Bronchial epithelial cell (primary cell): ENCODE results near the gene RUNX2. TPM values are rescaled to one million over a fixed set of nuclear protein-coding genes. Genes with fewer than 3 reads are reported as not detected.

Experiments used
- DNase-seq: peaks from one replicate; pipeline ENCODE4 v3.0.0-alpha.2; 2010; ENCODE audit warnings: low read depth
- FAIRE-seq: peaks from 2 replicates; lab custom pipeline; 2011; peaks lifted over from hg19 to GRCh38; lab: Jason Lieb, UNC
- H3K27me3 ChIP-seq: 2 replicates; pipeline ENCODE4 v1.5.1; 2011; ENCODE audit warnings: low read length; ENCODE audit not compliant: control insufficient read depth, insufficient read depth
- H3K36me3 ChIP-seq: 2 replicates; pipeline ENCODE4 v1.5.1; 2011; ENCODE audit warnings: low read length; ENCODE audit not compliant: control insufficient read depth, insufficient read depth
- H3K4me3 ChIP-seq: 2 replicates; pipeline ENCODE4 v1.5.1; 2011; ENCODE audit warnings: mild to moderate bottlenecking, low read depth, low read length, control low read depth
- CTCF ChIP-seq: IDR thresholded peaks from 2 replicates; pipeline ENCODE4 v1.5.1; 2011; ENCODE audit warnings: mild to moderate bottlenecking, moderate library complexity, low read length, control low read depth, inconsistent platforms; ENCODE audit not compliant: insufficient read depth, severe bottlenecking
- total RNA-seq: library from RNA; depleted of rRNA; stranded (reverse); fragments of >200 nt; gene quantifications from 2 replicates; pipeline ENCODE4 v1.2.1, GENCODE V29; 2014

Gene RUNX2
- total RNA-seq, 1 donor from 2014 or later, result 0.79 TPM

GRCh38 chr6:45595010-45595851 lies 267.1 kb downstream of the RUNX2 start:
- no peak for TF ChIP-seq CTCF
- no peaks in the 10 kb centered on the region for H3K36me3 ChIP-seq
- no peak for FAIRE-seq
- no peak for DNase-seq
- no peaks in the 10 kb centered on the region for H3K27me3 ChIP-seq
- no peak overlapping the region for H3K4me3 ChIP-seq

- no peak for FAIRE-seq
- no peak overlapping the region for H3K4me3 ChIP-seq
Observed at GRCh38 chr6:45597424-45597823, 269.3 kb downstream of the RUNX2 start.

GRCh38 chr6:45599053-45599452 lies 270.9 kb downstream of the RUNX2 start:
- Histone ChIP-seq H3K4me3 (no peak overlapping the region), H3K36me3 (no peaks in the 10 kb centered on the region), H3K27me3 (no peaks in the 10 kb centered on the region)
- peak; percentile 81 for DNase-seq
- FAIRE-seq, result no peak
- TF ChIP-seq CTCF, result no peak

More at GRCh38 chr6:45597424-45597823, 269.3 kb downstream of the RUNX2 start:
- H3K36me3 ChIP-seq, result no peaks in the 10 kb centered on the region
- H3K27me3 ChIP-seq, result no peaks in the 10 kb centered on the region
- no peak for TF ChIP-seq CTCF
- no peak for DNase-seq

- Histone ChIP-seq H3K27me3 (no peaks in the 10 kb centered on the region), H3K36me3 (no peaks in the 10 kb centered on the region), H3K4me3 (no peak overlapping the region)
- DNase-seq (no peak), FAIRE-seq (no peak)
- TF ChIP-seq CTCF, result no peak
Observed at GRCh38 chr6:45605971-45606370, 277.8 kb downstream of the RUNX2 start.

- no peak for TF ChIP-seq CTCF
Observed at GRCh38 chr6:45606831-45607400, 278.8 kb downstream of the RUNX2 start.

More at GRCh38 chr6:45606831-45607400, 278.8 kb downstream of the RUNX2 start:
- no peaks in the 10 kb centered on the region for H3K27me3 ChIP-seq
- FAIRE-seq, result no peak
- no peaks in the 10 kb centered on the region for H3K36me3 ChIP-seq
- DNase-seq, result no peak
- no peak overlapping the region for H3K4me3 ChIP-seq
